ENCODE results near the gene AR.

The AR gene

GRCh38 chrX:67544281-67545035 lies 637 bp downstream of the AR start:
- TF ChIP-seq USF1 (IDR thresholded peaks at IDR 0.05) (no peak), EGR1 (IDR thresholded peaks at IDR 0.05) (no peak), TEAD4 (IDR thresholded peaks at IDR 0.05) (no peak), RAD21 (IDR thresholded peaks at IDR 0.05; ENCODE audit: low read depth) (no peak), EP300 (IDR thresholded peaks at IDR 0.05; ENCODE audit: borderline replicate concordance) (no peak), FOXM1 (IDR thresholded peaks at IDR 0.05; ENCODE audit: borderline replicate concordance, low read depth) (no peak), CEBPB (IDR thresholded peaks at IDR 0.05) (no peak), MAX (IDR thresholded peaks at IDR 0.05) (no peak), REST (IDR thresholded peaks at IDR 0.05; ENCODE audit: low read depth) (no peak), TCF12 (IDR thresholded peaks at IDR 0.05; ENCODE audit: low read depth) (no peak), YY1 (IDR thresholded peaks at IDR 0.05; ENCODE audit: low read depth) (no peak)

- no peak for TF ChIP-seq RAD21 (IDR thresholded peaks at IDR 0.05; ENCODE audit: low read depth)
- TF ChIP-seq YY1 (IDR thresholded peaks at IDR 0.05; ENCODE audit: low read depth), result no peak
- TF ChIP-seq TEAD4 (IDR thresholded peaks at IDR 0.05), result no peak
- TF ChIP-seq FOXM1 (IDR thresholded peaks at IDR 0.05; ENCODE audit: borderline replicate concordance, low read depth), result no peak
- TF ChIP-seq ZBTB7A (IDR thresholded peaks at IDR 0.05; ENCODE audit: low read depth), result no peak
- no peak for TF ChIP-seq NFIC (IDR thresholded peaks at IDR 0.05)
- TF ChIP-seq EP300 (IDR thresholded peaks at IDR 0.05; ENCODE audit: borderline replicate concordance), result no peak
- no peak for TF ChIP-seq MAX (IDR thresholded peaks at IDR 0.05)
- TF ChIP-seq CEBPB (IDR thresholded peaks at IDR 0.05), result no peak
- no peak for TF ChIP-seq REST (IDR thresholded peaks at IDR 0.05; ENCODE audit: low read depth)
- TF ChIP-seq EGR1 (IDR thresholded peaks at IDR 0.05), result no peak
- no peak for TF ChIP-seq CREB1 (IDR thresholded peaks at IDR 0.05; ENCODE audit: low read depth)
- TF ChIP-seq TCF12 (IDR thresholded peaks at IDR 0.05; ENCODE audit: low read depth), result no peak
- TF ChIP-seq USF1 (IDR thresholded peaks at IDR 0.05), result no peak
- no peak for TF ChIP-seq TAF1 (IDR thresholded peaks at IDR 0.05; ENCODE audit: low read depth)
Observed at GRCh38 chrX:67545036-67545821, 1.4 kb downstream of the AR start.

GRCh38 chrX:67545893-67546495 lies 2.2 kb downstream of the AR start:
- no peak for TF ChIP-seq FOXM1 (IDR thresholded peaks at IDR 0.05; ENCODE audit: borderline replicate concordance, low read depth)
- no peak for TF ChIP-seq ZBTB7A (IDR thresholded peaks at IDR 0.05; ENCODE audit: low read depth)
- no peak for TF ChIP-seq NFIC (IDR thresholded peaks at IDR 0.05)
- no peak for TF ChIP-seq TEAD4 (IDR thresholded peaks at IDR 0.05)
- TF ChIP-seq RAD21 (IDR thresholded peaks at IDR 0.05; ENCODE audit: low read depth), result no peak
- no peak for TF ChIP-seq USF1 (IDR thresholded peaks at IDR 0.05)
- TF ChIP-seq EP300 (IDR thresholded peaks at IDR 0.05; ENCODE audit: borderline replicate concordance), result no peak
- TF ChIP-seq EGR1 (IDR thresholded peaks at IDR 0.05), result no peak
- no peak for TF ChIP-seq YY1 (IDR thresholded peaks at IDR 0.05; ENCODE audit: low read depth)
- no peak for TF ChIP-seq CEBPB (IDR thresholded peaks at IDR 0.05)
- TF ChIP-seq REST (IDR thresholded peaks at IDR 0.05; ENCODE audit: low read depth), result no peak
- no peak for TF ChIP-seq TAF1 (IDR thresholded peaks at IDR 0.05; ENCODE audit: low read depth)
- no peak for TF ChIP-seq CREB1 (IDR thresholded peaks at IDR 0.05; ENCODE audit: low read depth)
- TF ChIP-seq MAX (IDR thresholded peaks at IDR 0.05), result no peak
- no peak for TF ChIP-seq TCF12 (IDR thresholded peaks at IDR 0.05; ENCODE audit: low read depth)
